ENCODE measurements around the gene ZNF443. TPM values are rescaled to one million over a fixed set of nuclear protein-coding genes. Genes with fewer than 3 reads are reported as not detected.

ZNF443 gene
- total and polyA plus RNA-seq, 11 donors, result 1.4 to 3.6 (median 1.9) TPM

GRCh38 chr19:12379732-12380443 is 60.9 kb downstream of the ZNF443 start:
- H3K27ac ChIP-seq, result no peak overlapping the region
- intact Hi-C loops (cut with DNase I), result no loop called here

More at GRCh38 chr19:12379732-12380443, 60.9 kb downstream of the ZNF443 start:
- 89 to 94% (median 94%) methylated on average over 5 of the region's 5 CpGs for WGBS, 4 donors
- H3K9me3 ChIP-seq, result peaks cover 0 to 85% (median 24%) of the 10 kb centered on the region in 12 donors
- H3K4me1 ChIP-seq, result no peaks in the 10 kb centered on the region
- no peak overlapping the region for H3K4me3 ChIP-seq
- H3K27me3 ChIP-seq, result no peaks in the 10 kb centered on the region
- TF ChIP-seq POLR2A (IDR thresholded peaks at IDR 0.05) (no peak), CTCF (IDR thresholded peaks at IDR 0.05) (no peak)
- H3K36me3 ChIP-seq, result peaks cover 0 to 44% (median 24%) of the 10 kb centered on the region in 9 donors
- DNase-seq (no peak), ATAC-seq (no peak)

Other genes starting within 250 kb of the ZNF443 start
- gene ZNF44, start 146.1 kb downstream of the ZNF443 start, total RNA-seq, result 10 to 100 TPM in 3 of 9 donors, 1 to 10 TPM in 6; 4.3 to 13.7 (median 9.5) TPM
- 1 to 10 TPM; 7.2 to 7.5 TPM for gene ZNF44, start 146.1 kb downstream of the ZNF443 start, polyA plus RNA-seq
- gene ZNF563, start 107.4 kb downstream of the ZNF443 start, total RNA-seq, result 1 to 10 TPM; 1.5 to 6.9 (median 3.8) TPM
- gene ZNF563, start 107.4 kb downstream of the ZNF443 start, polyA plus RNA-seq, result 1 to 10 TPM; 1.9 to 2.8 TPM
- gene ZNF442, start 75.3 kb downstream of the ZNF443 start, total RNA-seq, result 1 to 10 TPM; 1.1 to 4.3 (median 3.6) TPM
- gene ZNF442, start 75.3 kb downstream of the ZNF443 start, polyA plus RNA-seq, result under 1 TPM; 0.80 to 0.91 TPM
- gene ZNF799, start 39.8 kb downstream of the ZNF443 start, total RNA-seq, result 1 to 10 TPM; 1.5 to 3.9 (median 2.1) TPM
- 1 to 10 TPM; 1.8 to 2.2 TPM for gene ZNF799, start 39.8 kb downstream of the ZNF443 start, polyA plus RNA-seq
- 1 to 10 TPM in 8 of 9 donors, under 1 TPM in 1; 0.89 to 2.9 (median 1.7) TPM for gene ZNF709, start 43.8 kb upstream of the ZNF443 start, total RNA-seq
- 1 to 10 TPM; 1.3 TPM for gene ZNF709, start 43.8 kb upstream of the ZNF443 start, polyA plus RNA-seq
- gene ZNF564, start 110.5 kb upstream of the ZNF443 start, total RNA-seq, result 10 to 100 TPM in 2 of 9 donors, 1 to 10 TPM in 7; 6.1 to 10.4 (median 8.0) TPM
- 1 to 10 TPM; 4.0 to 5.6 TPM for gene ZNF564, start 110.5 kb upstream of the ZNF443 start, polyA plus RNA-seq
- 1 to 10 TPM; 3.7 to 8.9 (median 5.3) TPM for gene ZNF490, start 169.8 kb upstream of the ZNF443 start, total RNA-seq
- 1 to 10 TPM in 1 of 2 donors, under 1 TPM in 1; 0.91 to 1.1 TPM for gene ZNF490, start 169.8 kb upstream of the ZNF443 start, polyA plus RNA-seq
- gene ZNF791, start 169.9 kb upstream of the ZNF443 start, total RNA-seq, result 10 to 100 TPM in 8 of 9 donors, 1 to 10 TPM in 1; 9.4 to 22.6 (median 14.3) TPM
- 1 to 10 TPM; 6.1 to 6.9 TPM for gene ZNF791, start 169.9 kb upstream of the ZNF443 start, polyA plus RNA-seq
- gene MAN2B1, start 225.7 kb upstream of the ZNF443 start, total RNA-seq, result 100 to 1,000 TPM in 1 of 9 donors, 10 to 100 TPM in 8; 16.0 to 135 (median 30.7) TPM
- gene MAN2B1, start 225.7 kb upstream of the ZNF443 start, polyA plus RNA-seq, result 10 to 100 TPM; 18.6 to 23.0 TPM
- 1 to 10 TPM; 6.0 to 9.2 (median 7.8) TPM for gene WDR83, start 225.8 kb upstream of the ZNF443 start, total RNA-seq
- 10 to 100 TPM; 12.3 to 13.0 TPM for gene WDR83, start 225.8 kb upstream of the ZNF443 start, polyA plus RNA-seq
- 100 to 1,000 TPM in 1 of 9 donors, 10 to 100 TPM in 8; 47.6 to 121 (median 54.6) TPM for gene DHPS, start 240.9 kb upstream of the ZNF443 start, total RNA-seq
- 10 to 100 TPM; 57.2 to 57.6 TPM for gene DHPS, start 240.9 kb upstream of the ZNF443 start, polyA plus RNA-seq
- gene GNG14, start 247.0 kb upstream of the ZNF443 start, total RNA-seq, result not detected
- not detected for gene GNG14, start 247.0 kb upstream of the ZNF443 start, polyA plus RNA-seq